Measurements from ENCODE around the gene ARHGAP10.

Gene ARHGAP10

GRCh38 chr4:148114436-148114835, 382.5 kb downstream of the ARHGAP10 start:
- no peak for DNase-seq (ENCODE audit: extremely low read depth, insufficient read length)
- H3K4me3 ChIP-seq (replicated peaks; ENCODE audit: low read depth, low read length), result no peak overlapping the region
- H3K36me3 ChIP-seq (ENCODE audit: control insufficient read depth, insufficient read depth, low read length), result no peaks in the 10 kb centered on the region
- TF ChIP-seq CTCF (IDR thresholded peaks at IDR 0.05; ENCODE audit: insufficient read depth, low read length, poor library complexity, severe bottlenecking), result no peak
- H3K27me3 ChIP-seq (replicated peaks; ENCODE audit: control insufficient read depth, insufficient read depth, low read length), result no peaks in the 10 kb centered on the region

- no peaks in the 10 kb centered on the region for H3K27me3 ChIP-seq (replicated peaks; ENCODE audit: control insufficient read depth, insufficient read depth, low read length)
- H3K4me3 ChIP-seq (replicated peaks; ENCODE audit: low read depth, low read length), result no peak overlapping the region
- DNase-seq (ENCODE audit: extremely low read depth, insufficient read length), result no peak
- TF ChIP-seq CTCF (IDR thresholded peaks at IDR 0.05; ENCODE audit: insufficient read depth, low read length, poor library complexity, severe bottlenecking), result no peak
- no peaks in the 10 kb centered on the region for H3K36me3 ChIP-seq (ENCODE audit: control insufficient read depth, insufficient read depth, low read length)
These were observed 384.4 kb downstream of the ARHGAP10 start for GRCh38 chr4:148116264-148116663.

- Histone ChIP-seq H3K4me3 (replicated peaks; ENCODE audit: low read depth, low read length) (no peak overlapping the region), H3K27me3 (replicated peaks; ENCODE audit: control insufficient read depth, insufficient read depth, low read length) (no peaks in the 10 kb centered on the region), H3K36me3 (ENCODE audit: control insufficient read depth, insufficient read depth, low read length) (no peaks in the 10 kb centered on the region)
- TF ChIP-seq CTCF (IDR thresholded peaks at IDR 0.05; ENCODE audit: insufficient read depth, low read length, poor library complexity, severe bottlenecking), result no peak
- no peak for DNase-seq (ENCODE audit: extremely low read depth, insufficient read length)
These were observed 385.1 kb downstream of the ARHGAP10 start for GRCh38 chr4:148116969-148117368.

- Histone ChIP-seq H3K4me3 (replicated peaks; ENCODE audit: low read depth, low read length) (no peak overlapping the region), H3K36me3 (ENCODE audit: control insufficient read depth, insufficient read depth, low read length) (no peaks in the 10 kb centered on the region), H3K27me3 (replicated peaks; ENCODE audit: control insufficient read depth, insufficient read depth, low read length) (no peaks in the 10 kb centered on the region)
- TF ChIP-seq CTCF (IDR thresholded peaks at IDR 0.05; ENCODE audit: insufficient read depth, low read length, poor library complexity, severe bottlenecking), result no peak
- DNase-seq (ENCODE audit: extremely low read depth, insufficient read length), result no peak
These were observed 386.3 kb downstream of the ARHGAP10 start for GRCh38 chr4:148118179-148118578.

- Histone ChIP-seq H3K27me3 (replicated peaks; ENCODE audit: control insufficient read depth, insufficient read depth, low read length) (no peaks in the 10 kb centered on the region), H3K4me3 (replicated peaks; ENCODE audit: low read depth, low read length) (no peak overlapping the region), H3K36me3 (ENCODE audit: control insufficient read depth, insufficient read depth, low read length) (no peaks in the 10 kb centered on the region)
- TF ChIP-seq CTCF (IDR thresholded peaks at IDR 0.05; ENCODE audit: insufficient read depth, low read length, poor library complexity, severe bottlenecking), result no peak
- no peak for DNase-seq (ENCODE audit: extremely low read depth, insufficient read length)
These were observed 386.7 kb downstream of the ARHGAP10 start for GRCh38 chr4:148118633-148119032.

GRCh38 chr4:148120216-148120615, 388.3 kb downstream of the ARHGAP10 start:
- Histone ChIP-seq H3K36me3 (ENCODE audit: control insufficient read depth, insufficient read depth, low read length) (no peaks in the 10 kb centered on the region), H3K27me3 (replicated peaks; ENCODE audit: control insufficient read depth, insufficient read depth, low read length) (no peaks in the 10 kb centered on the region), H3K4me3 (replicated peaks; ENCODE audit: low read depth, low read length) (no peak overlapping the region)
- DNase-seq (ENCODE audit: extremely low read depth, insufficient read length), result no peak
- no peak for TF ChIP-seq CTCF (IDR thresholded peaks at IDR 0.05; ENCODE audit: insufficient read depth, low read length, poor library complexity, severe bottlenecking)
